HepG2 (cell line): ENCODE results near the gene ALCAM. TPM values are rescaled to one million over a fixed set of nuclear protein-coding genes. Genes with fewer than 3 reads are reported as not detected.
A peak's percentile ranks its signal among the peaks of the same experiment; 100 is the strongest.

Experiments used
- AHR ChIP-seq: IDR thresholded peaks from 2 replicates; pipeline ENCODE4 v1.6.1; 2018; ENCODE audit warnings: missing genetic modification reagents, missing compliant biosample characterization
- ARNT ChIP-seq: fragments of 450-650 bp; IDR thresholded peaks from 2 replicates; pipeline ENCODE4 v1.6.1; 2017
- ATF7 ChIP-seq, 2 experiments: fragments of 450-650 bp in 1 of 2; sonication (generic) in 1 of 2; formaldehyde crosslinking in 1 of 2; IDR thresholded peaks; 2 replicates each; pipeline versions ENCODE4 v1.4.0 to v1.6.1; 2016 to 2020; ENCODE audit warnings: antibody characterized with exemption in 1 of 2, mild to moderate bottlenecking in 1 of 2, missing genetic modification reagents in 1 of 2
- DNMT3B ChIP-seq: conservative IDR thresholded peaks from 2 replicates; pipeline ENCODE4 v1.6.1; 2016; ENCODE audit warnings: missing biosample characterization, control low read depth
- EEA1 ChIP-seq: sonication (generic); formaldehyde crosslinking; IDR thresholded peaks from 2 replicates; pipeline ENCODE4 v1.5.1; 2020; ENCODE audit warnings: mild to moderate bottlenecking, missing genetic modification reagents, borderline replicate concordance
- GLI4 ChIP-seq: sonication (generic); formaldehyde crosslinking; IDR thresholded peaks from 2 replicates; pipeline ENCODE4 v1.5.1; 2020; ENCODE audit warnings: missing genetic modification reagents, mild to moderate bottlenecking, moderate library complexity, borderline replicate concordance
- HDAC1 ChIP-seq: sonication (generic); formaldehyde crosslinking; IDR thresholded peaks from 2 replicates; pipeline ENCODE4 v1.5.1; 2020; ENCODE audit warnings: mild to moderate bottlenecking, missing genetic modification reagents
- KLF13 ChIP-seq: sonication (generic); formaldehyde crosslinking; IDR thresholded peaks from 2 replicates; pipeline ENCODE4 v1.4.0; 2020; ENCODE audit warnings: mild to moderate bottlenecking, missing genetic modification reagents
- MED1 ChIP-seq: sonication (generic); formaldehyde crosslinking; IDR thresholded peaks from 2 replicates; pipeline ENCODE4 v1.4.0; 2020; ENCODE audit warnings: missing genetic modification reagents
- NFIC ChIP-seq: IDR thresholded peaks from 2 replicates; pipeline ENCODE4 v1.6.1; 2012; ENCODE audit warnings: mild to moderate bottlenecking, low read length, inconsistent platforms
- NFKBIZ ChIP-seq: IDR thresholded peaks from 2 replicates; pipeline ENCODE4 v1.6.1; 2018; ENCODE audit warnings: missing genetic modification reagents, missing compliant biosample characterization
- SIX1 ChIP-seq: sonication (generic); formaldehyde crosslinking; IDR thresholded peaks from 2 replicates; pipeline ENCODE4 v1.4.0; 2020; ENCODE audit warnings: missing genetic modification reagents, borderline replicate concordance
- SMAD1 ChIP-seq: sonication (generic); formaldehyde crosslinking; IDR thresholded peaks from 2 replicates; pipeline ENCODE4 v1.4.0; 2020; ENCODE audit warnings: missing genetic modification reagents, low read depth, mild to moderate bottlenecking, borderline replicate concordance
- SSRP1 ChIP-seq: IDR thresholded peaks from 2 replicates; pipeline ENCODE4 v1.6.1; 2016; ENCODE audit warnings: control low read depth
- TARDBP ChIP-seq: sonication (generic); formaldehyde crosslinking; IDR thresholded peaks from 2 replicates; pipeline ENCODE4 v1.8.0; 2022; ENCODE audit warnings: mild to moderate bottlenecking, missing genetic modification reagents
- TBL1XR1 ChIP-seq: fragments of 150-350 bp; IDR thresholded peaks from 2 replicates; pipeline ENCODE4 v1.6.1; 2014; ENCODE audit warnings: borderline replicate concordance, low read length; ENCODE audit not compliant: partially characterized antibody
- TSC22D2 ChIP-seq: sonication (generic); formaldehyde crosslinking; IDR thresholded peaks from 2 replicates; pipeline ENCODE4 v1.5.1; 2020; ENCODE audit warnings: missing genetic modification reagents, mild to moderate bottlenecking, borderline replicate concordance
- YEATS2 ChIP-seq: sonication (generic); formaldehyde crosslinking; IDR thresholded peaks from 2 replicates; pipeline ENCODE4 v1.4.0; 2020; ENCODE audit warnings: missing genetic modification reagents, borderline replicate concordance
- ZNF382 ChIP-seq: sonication (generic); formaldehyde crosslinking; IDR thresholded peaks from 2 replicates; pipeline ENCODE4 v1.5.0; 2020; ENCODE audit warnings: missing genetic modification reagents, mild to moderate bottlenecking, borderline replicate concordance
- ZNF605 ChIP-seq: sonication (generic); formaldehyde crosslinking; IDR thresholded peaks from 2 replicates; pipeline ENCODE4 v1.8.0; 2022; ENCODE audit warnings: mild to moderate bottlenecking, missing genetic modification reagents
- ZNF614 ChIP-seq: IDR thresholded peaks from 2 replicates; pipeline ENCODE4 v1.6.1; 2018; ENCODE audit warnings: missing biosample characterization, missing genetic modification reagents, inconsistent platforms, borderline replicate concordance
- polyA plus RNA-seq, 8 experiments: library from polyadenylated mRNA; depleted of rRNA in 3 of 8; stranded (reverse) in 7 of 8; unstranded in 1 of 8; fragments of >200 nt; fragmentation: Illumina TruSeq in 4 of 8; extraction: Trizol in 4 of 8; gene quantifications; 2 replicates each; pipeline versions ENCODE4 v1.2.1 to v1.2.3, GENCODE V29; 2011 to 2016; ENCODE audit warnings: low read depth in 4 of 8, missing spikeins in 1 of 8, mixed read lengths in 1 of 8; ENCODE audit not compliant: insufficient read depth in 1 of 8
- total RNA-seq, 5 experiments: library from RNA; depleted of rRNA; stranded (reverse); fragments of >200 nt; fragmentation: Illumina TruSeq; extraction: Trizol; gene quantifications; 2 replicates each; pipeline ENCODE4 v1.2.3, GENCODE V29; 2016; ENCODE audit warnings: low read depth in 1 of 5
- TF ChIP-seq, protein P1 (sequence below): sonication (generic); formaldehyde crosslinking; IDR thresholded peaks from 2 replicates; pipeline ENCODE4 v1.5.1; 2020; ENCODE audit warnings: mild to moderate bottlenecking, missing genetic modification reagents, borderline replicate concordance
- TF ChIP-seq, protein P2 (sequence below): sonication (generic); formaldehyde crosslinking; IDR thresholded peaks from 2 replicates; pipeline ENCODE4 v1.8.0; 2022; ENCODE audit warnings: mild to moderate bottlenecking, missing genetic modification reagents
- TF ChIP-seq, protein P3 (sequence below): IDR thresholded peaks from 2 replicates; pipeline ENCODE4 v1.6.1; 2016; ENCODE audit warnings: low read depth, borderline replicate concordance
- TF ChIP-seq, protein P4 (sequence below): sonication (generic); formaldehyde crosslinking; IDR thresholded peaks from 2 replicates; pipeline ENCODE4 v1.8.1; 2023; ENCODE audit warnings: mild to moderate bottlenecking, missing genetic modification reagents

The ALCAM gene
- total and polyA plus RNA-seq, 2 of the 13 experiments (the other 11 are each of a cell fraction or from before 2014, with no cell fraction given): 26.0 to 33.1 TPM

DNA sequence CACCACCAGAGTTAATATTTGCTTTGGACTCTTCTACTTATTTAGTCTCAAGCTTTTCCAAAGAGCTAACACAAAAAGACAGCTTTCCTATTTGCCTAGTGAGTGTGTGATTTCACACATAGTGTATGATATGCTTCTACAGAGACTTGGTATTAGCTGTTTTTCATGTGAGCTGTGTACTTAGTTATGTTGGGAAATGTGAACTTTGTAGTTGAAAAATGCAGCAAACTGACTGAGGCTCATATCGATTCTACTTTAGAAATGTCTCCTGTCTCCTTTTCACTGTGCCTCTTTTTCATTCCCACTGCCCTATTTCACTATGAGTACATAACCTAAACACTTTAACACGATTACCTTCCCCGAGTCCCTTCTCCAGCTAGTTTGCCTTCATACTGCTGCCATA lies 136.5 kb downstream of the ALCAM start (continued):
- TF ChIP-seq TARDBP: peak; percentile 94
- TF ChIP-seq ZNF605 (CRISPR knock-in tag): no peak
- no peak; the same call in 1 of the 2 replicates for TF ChIP-seq YEATS2 (CRISPR knock-in tag)
- TF ChIP-seq KLF13 (CRISPR knock-in tag): no peak
- TF ChIP-seq SMAD1: no peak
- TF ChIP-seq, protein P1, sequence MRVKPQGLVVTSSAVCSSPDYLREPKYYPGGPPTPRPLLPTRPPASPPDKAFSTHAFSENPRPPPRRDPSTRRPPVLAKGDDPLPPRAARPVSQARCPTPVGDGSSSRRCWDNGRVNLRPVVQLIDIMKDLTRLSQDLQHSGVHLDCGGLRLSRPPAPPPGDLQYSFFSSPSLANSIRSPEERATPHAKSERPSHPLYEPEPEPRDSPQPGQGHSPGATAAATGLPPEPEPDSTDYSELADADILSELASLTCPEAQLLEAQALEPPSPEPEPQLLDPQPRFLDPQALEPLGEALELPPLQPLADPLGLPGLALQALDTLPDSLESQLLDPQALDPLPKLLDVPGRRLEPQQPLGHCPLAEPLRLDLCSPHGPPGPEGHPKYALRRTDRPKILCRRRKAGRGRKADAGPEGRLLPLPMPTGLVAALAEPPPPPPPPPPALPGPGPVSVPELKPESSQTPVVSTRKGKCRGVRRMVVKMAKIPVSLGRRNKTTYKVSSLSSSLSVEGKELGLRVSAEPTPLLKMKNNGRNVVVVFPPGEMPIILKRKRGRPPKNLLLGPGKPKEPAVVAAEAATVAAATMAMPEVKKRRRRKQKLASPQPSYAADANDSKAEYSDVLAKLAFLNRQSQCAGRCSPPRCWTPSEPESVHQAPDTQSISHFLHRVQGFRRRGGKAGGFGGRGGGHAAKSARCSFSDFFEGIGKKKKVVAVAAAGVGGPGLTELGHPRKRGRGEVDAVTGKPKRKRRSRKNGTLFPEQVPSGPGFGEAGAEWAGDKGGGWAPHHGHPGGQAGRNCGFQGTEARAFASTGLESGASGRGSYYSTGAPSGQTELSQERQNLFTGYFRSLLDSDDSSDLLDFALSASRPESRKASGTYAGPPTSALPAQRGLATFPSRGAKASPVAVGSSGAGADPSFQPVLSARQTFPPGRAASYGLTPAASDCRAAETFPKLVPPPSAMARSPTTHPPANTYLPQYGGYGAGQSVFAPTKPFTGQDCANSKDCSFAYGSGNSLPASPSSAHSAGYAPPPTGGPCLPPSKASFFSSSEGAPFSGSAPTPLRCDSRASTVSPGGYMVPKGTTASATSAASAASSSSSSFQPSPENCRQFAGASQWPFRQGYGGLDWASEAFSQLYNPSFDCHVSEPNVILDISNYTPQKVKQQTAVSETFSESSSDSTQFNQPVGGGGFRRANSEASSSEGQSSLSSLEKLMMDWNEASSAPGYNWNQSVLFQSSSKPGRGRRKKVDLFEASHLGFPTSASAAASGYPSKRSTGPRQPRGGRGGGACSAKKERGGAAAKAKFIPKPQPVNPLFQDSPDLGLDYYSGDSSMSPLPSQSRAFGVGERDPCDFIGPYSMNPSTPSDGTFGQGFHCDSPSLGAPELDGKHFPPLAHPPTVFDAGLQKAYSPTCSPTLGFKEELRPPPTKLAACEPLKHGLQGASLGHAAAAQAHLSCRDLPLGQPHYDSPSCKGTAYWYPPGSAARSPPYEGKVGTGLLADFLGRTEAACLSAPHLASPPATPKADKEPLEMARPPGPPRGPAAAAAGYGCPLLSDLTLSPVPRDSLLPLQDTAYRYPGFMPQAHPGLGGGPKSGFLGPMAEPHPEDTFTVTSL (CRISPR knock-in tag): peak; percentile 99
- TF ChIP-seq MED1 (CRISPR knock-in tag): peak; percentile 87
- peak; percentile 40; the same call in 1 of the 2 replicates for TF ChIP-seq ATF7 (IDR thresholded peaks at IDR 0.05)
- no peak; the same call in 1 of the 2 replicates for TF ChIP-seq ATF7 (CRISPR knock-in tag; IDR thresholded peaks at IDR 0.05)
- peak; percentile 80 for TF ChIP-seq ZNF614 (CRISPR knock-in tag)
- TF ChIP-seq TBL1XR1: peak; percentile 28
- TF ChIP-seq, protein P2, sequence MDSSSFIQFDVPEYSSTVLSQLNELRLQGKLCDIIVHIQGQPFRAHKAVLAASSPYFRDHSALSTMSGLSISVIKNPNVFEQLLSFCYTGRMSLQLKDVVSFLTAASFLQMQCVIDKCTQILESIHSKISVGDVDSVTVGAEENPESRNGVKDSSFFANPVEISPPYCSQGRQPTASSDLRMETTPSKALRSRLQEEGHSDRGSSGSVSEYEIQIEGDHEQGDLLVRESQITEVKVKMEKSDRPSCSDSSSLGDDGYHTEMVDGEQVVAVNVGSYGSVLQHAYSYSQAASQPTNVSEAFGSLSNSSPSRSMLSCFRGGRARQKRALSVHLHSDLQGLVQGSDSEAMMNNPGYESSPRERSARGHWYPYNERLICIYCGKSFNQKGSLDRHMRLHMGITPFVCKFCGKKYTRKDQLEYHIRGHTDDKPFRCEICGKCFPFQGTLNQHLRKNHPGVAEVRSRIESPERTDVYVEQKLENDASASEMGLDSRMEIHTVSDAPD (CRISPR knock-in tag): no peak; the same call in 1 of the 2 replicates
- TF ChIP-seq ARNT: no peak
- no peak for TF ChIP-seq ZNF382 (CRISPR knock-in tag)
- TF ChIP-seq EEA1 (CRISPR knock-in tag): no peak
- TF ChIP-seq AHR (CRISPR knock-in tag): no peak
- TF ChIP-seq DNMT3B (CRISPR knock-in tag): no peak
- TF ChIP-seq HDAC1: peak; percentile 92
- TF ChIP-seq, protein P3, sequence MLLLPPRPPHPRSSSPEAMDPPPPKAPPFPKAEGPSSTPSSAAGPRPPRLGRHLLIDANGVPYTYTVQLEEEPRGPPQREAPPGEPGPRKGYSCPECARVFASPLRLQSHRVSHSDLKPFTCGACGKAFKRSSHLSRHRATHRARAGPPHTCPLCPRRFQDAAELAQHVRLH (CRISPR knock-in tag): no peak
- peak; percentile 95 for TF ChIP-seq SIX1 (CRISPR knock-in tag)
- TF ChIP-seq, protein P4, sequence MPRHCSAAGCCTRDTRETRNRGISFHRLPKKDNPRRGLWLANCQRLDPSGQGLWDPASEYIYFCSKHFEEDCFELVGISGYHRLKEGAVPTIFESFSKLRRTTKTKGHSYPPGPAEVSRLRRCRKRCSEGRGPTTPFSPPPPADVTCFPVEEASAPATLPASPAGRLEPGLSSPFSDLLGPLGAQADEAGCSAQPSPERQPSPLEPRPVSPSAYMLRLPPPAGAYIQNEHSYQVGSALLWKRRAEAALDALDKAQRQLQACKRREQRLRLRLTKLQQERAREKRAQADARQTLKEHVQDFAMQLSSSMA: no peak
- no peak for TF ChIP-seq TSC22D2
- TF ChIP-seq SSRP1 (CRISPR knock-in tag): 0 out of 2 replicates have a peak, but pooled peaks have one; percentile 18
- TF ChIP-seq NFKBIZ: peak; percentile 84
- no peak for TF ChIP-seq GLI4 (CRISPR knock-in tag)
- TF ChIP-seq NFIC: peak; percentile 97
